Peyer's patch (tissue), 4 donors: ENCODE data around the gene KDM5C.

ENCODE experiments used
- CTCF ChIP-seq, 6 experiments: fragments of 450-650 bp in 4 of 6; fragments of 200-600 bp in 2 of 6; sonication (generic) in 1 of 6; IDR thresholded peaks; one replicate each; pipeline ENCODE4 v1.5.1; 2017 to 2019; ENCODE audit warnings: antibody characterized with exemption in 6 of 6, mild to moderate bottlenecking in 3 of 6, moderate library complexity in 1 of 6
- POLR2A ChIP-seq, 2 donors: fragments of 450-650 bp; IDR thresholded peaks; one replicate each; pipeline ENCODE4 v1.5.1; 2017; ENCODE audit warnings: antibody characterized with exemption in 2 of 2, mild to moderate bottlenecking in 2 of 2, moderate library complexity in 2 of 2

- no peak for TF ChIP-seq POLR2A (IDR thresholded peaks at IDR 0.05)
- TF ChIP-seq CTCF (IDR thresholded peaks at IDR 0.05) = no peak
Measured at GRCh38 chrX:53233536-53233935, 8.5 kb upstream of the KDM5C start.
